HepG2 (cell line): ENCODE results near the gene UTP11. TPM values are rescaled to one million over a fixed set of nuclear protein-coding genes. Genes with fewer than 3 reads are reported as not detected.

Experiments used
- ARNT2 ChIP-seq: sonication (generic); formaldehyde crosslinking; IDR thresholded peaks from 2 replicates; pipeline ENCODE4 v1.8.0; 2022; ENCODE audit warnings: mild to moderate bottlenecking, low read depth, missing genetic modification reagents, moderate library complexity
- HNF1B ChIP-seq: sonication (generic); formaldehyde crosslinking; IDR thresholded peaks from 2 replicates; pipeline ENCODE4 v1.5.1; 2020; ENCODE audit warnings: mild to moderate bottlenecking, moderate library complexity, missing genetic modification reagents
- IKZF4 ChIP-seq: sonication (generic); formaldehyde crosslinking; IDR thresholded peaks from 2 replicates; pipeline ENCODE4 v1.5.1; 2020; ENCODE audit warnings: borderline replicate concordance, mild to moderate bottlenecking, low read depth, missing genetic modification reagents; ENCODE audit errors: not compliant biosample characterization
- JARID2 ChIP-seq: sonication (generic); formaldehyde crosslinking; IDR thresholded peaks from 2 replicates; pipeline ENCODE4 v1.8.1; 2023; ENCODE audit warnings: missing genetic modification reagents, inconsistent platforms; ENCODE audit not compliant: insufficient replicate concordance
- MXD1 ChIP-seq: sonication (generic); formaldehyde crosslinking; IDR thresholded peaks from 2 replicates; pipeline ENCODE4 v1.4.0; 2020; ENCODE audit warnings: mild to moderate bottlenecking, missing genetic modification reagents
- MXD4 ChIP-seq: IDR thresholded peaks from 2 replicates; pipeline ENCODE4 v1.6.1; 2016; ENCODE audit warnings: mild to moderate bottlenecking, missing biosample characterization, missing genetic modification reagents
- PHF5A ChIP-seq: IDR thresholded peaks from one replicate; pipeline ENCODE4 v1.6.1; 2018; ENCODE audit warnings: low read depth, missing genetic modification reagents; ENCODE audit not compliant: unreplicated experiment
- SAP130 ChIP-seq: IDR thresholded peaks from 2 replicates; pipeline ENCODE4 v1.6.1; 2016; ENCODE audit warnings: low read depth
- SMARCC2 ChIP-seq: fragments of 450-650 bp; IDR thresholded peaks from 2 replicates; pipeline ENCODE4 v1.6.1; 2017; ENCODE audit warnings: antibody characterized with exemption, mild to moderate bottlenecking
- SRY ChIP-seq: sonication (generic); formaldehyde crosslinking; IDR thresholded peaks from 2 replicates; pipeline ENCODE4 v1.8.0; 2022; ENCODE audit warnings: mild to moderate bottlenecking, missing genetic modification reagents
- ZNF382 ChIP-seq: sonication (generic); formaldehyde crosslinking; IDR thresholded peaks from 2 replicates; pipeline ENCODE4 v1.5.0; 2020; ENCODE audit warnings: missing genetic modification reagents, mild to moderate bottlenecking, borderline replicate concordance
- ZNF441 ChIP-seq: sonication (generic); formaldehyde crosslinking; IDR thresholded peaks from 2 replicates; pipeline ENCODE4 v1.7.0; 2021; ENCODE audit warnings: missing genetic modification reagents, borderline replicate concordance
- ZNF777 ChIP-seq: sonication (generic); formaldehyde crosslinking; IDR thresholded peaks from 2 replicates; pipeline ENCODE4 v1.4.0; 2020; ENCODE audit warnings: missing genetic modification reagents
- polyA plus RNA-seq, 8 experiments: library from polyadenylated mRNA; depleted of rRNA in 3 of 8; stranded (reverse) in 7 of 8; unstranded in 1 of 8; fragments of >200 nt; fragmentation: Illumina TruSeq in 4 of 8; extraction: Trizol in 4 of 8; gene quantifications; 2 replicates each; pipeline versions ENCODE4 v1.2.1 to v1.2.3, GENCODE V29; 2011 to 2016; ENCODE audit warnings: low read depth in 4 of 8, missing spikeins in 1 of 8, mixed read lengths in 1 of 8; ENCODE audit not compliant: insufficient read depth in 1 of 8
- total RNA-seq, 5 experiments: library from RNA; depleted of rRNA; stranded (reverse); fragments of >200 nt; fragmentation: Illumina TruSeq; extraction: Trizol; gene quantifications; 2 replicates each; pipeline ENCODE4 v1.2.3, GENCODE V29; 2016; ENCODE audit warnings: low read depth in 1 of 5
- TF ChIP-seq, protein P1 (sequence below): sonication (generic); formaldehyde crosslinking; IDR thresholded peaks from 2 replicates; pipeline ENCODE4 v1.4.0; 2020; ENCODE audit warnings: missing genetic modification reagents
- TF ChIP-seq, protein P2 (sequence below), 2 experiments: fragments of 450-650 bp in 1 of 2; sonication (generic) in 1 of 2; formaldehyde crosslinking in 1 of 2; IDR thresholded peaks; 2 replicates each; pipeline versions ENCODE4 v1.6.1 to v1.8.0; 2016 to 2022; ENCODE audit warnings: antibody characterized with exemption in 1 of 2, mild to moderate bottlenecking in 1 of 2, missing genetic modification reagents in 1 of 2

Gene UTP11
- total and polyA plus RNA-seq, 2 of the 13 experiments (the other 11 are each of a cell fraction or from before 2014, with no cell fraction given), result 13.5 to 44.8 TPM

GRCh38 chr1:38004284-38005108 lies 8.0 kb upstream of the UTP11 start (continued):
- TF ChIP-seq, protein P1, sequence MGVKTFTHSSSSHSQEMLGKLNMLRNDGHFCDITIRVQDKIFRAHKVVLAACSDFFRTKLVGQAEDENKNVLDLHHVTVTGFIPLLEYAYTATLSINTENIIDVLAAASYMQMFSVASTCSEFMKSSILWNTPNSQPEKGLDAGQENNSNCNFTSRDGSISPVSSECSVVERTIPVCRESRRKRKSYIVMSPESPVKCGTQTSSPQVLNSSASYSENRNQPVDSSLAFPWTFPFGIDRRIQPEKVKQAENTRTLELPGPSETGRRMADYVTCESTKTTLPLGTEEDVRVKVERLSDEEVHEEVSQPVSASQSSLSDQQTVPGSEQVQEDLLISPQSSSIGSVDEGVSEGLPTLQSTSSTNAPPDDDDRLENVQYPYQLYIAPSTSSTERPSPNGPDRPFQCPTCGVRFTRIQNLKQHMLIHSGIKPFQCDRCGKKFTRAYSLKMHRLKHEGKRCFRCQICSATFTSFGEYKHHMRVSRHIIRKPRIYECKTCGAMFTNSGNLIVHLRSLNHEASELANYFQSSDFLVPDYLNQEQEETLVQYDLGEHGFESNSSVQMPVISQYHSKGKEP (CRISPR knock-in tag), result no peak
- TF ChIP-seq ZNF382 (CRISPR knock-in tag), result no peak
- TF ChIP-seq SRY, result 0 out of 2 replicates have a peak, but pooled peaks have one; percentile 25
- no peak for TF ChIP-seq SMARCC2
- no peak for TF ChIP-seq PHF5A (CRISPR knock-in tag)
- peak; percentile 18; the same call in 1 of the 2 replicates for TF ChIP-seq SAP130
- TF ChIP-seq JARID2, result no peak
- TF ChIP-seq ZNF441 (CRISPR knock-in tag), result no peak
- TF ChIP-seq HNF1B, result 0 out of 2 replicates have a peak, but pooled peaks have one; percentile 21
- TF ChIP-seq ZNF777 (CRISPR knock-in tag), result peak; percentile 14; the same call in 1 of the 2 replicates
- no peak for TF ChIP-seq MXD4
- 0 out of 2 replicates have a peak, but pooled peaks have one; percentile 16 for TF ChIP-seq ARNT2
- TF ChIP-seq MXD1, result peak; percentile 32; the same call in 1 of the 2 replicates
- no peak for TF ChIP-seq IKZF4 (CRISPR knock-in tag)
- TF ChIP-seq, protein P2, sequence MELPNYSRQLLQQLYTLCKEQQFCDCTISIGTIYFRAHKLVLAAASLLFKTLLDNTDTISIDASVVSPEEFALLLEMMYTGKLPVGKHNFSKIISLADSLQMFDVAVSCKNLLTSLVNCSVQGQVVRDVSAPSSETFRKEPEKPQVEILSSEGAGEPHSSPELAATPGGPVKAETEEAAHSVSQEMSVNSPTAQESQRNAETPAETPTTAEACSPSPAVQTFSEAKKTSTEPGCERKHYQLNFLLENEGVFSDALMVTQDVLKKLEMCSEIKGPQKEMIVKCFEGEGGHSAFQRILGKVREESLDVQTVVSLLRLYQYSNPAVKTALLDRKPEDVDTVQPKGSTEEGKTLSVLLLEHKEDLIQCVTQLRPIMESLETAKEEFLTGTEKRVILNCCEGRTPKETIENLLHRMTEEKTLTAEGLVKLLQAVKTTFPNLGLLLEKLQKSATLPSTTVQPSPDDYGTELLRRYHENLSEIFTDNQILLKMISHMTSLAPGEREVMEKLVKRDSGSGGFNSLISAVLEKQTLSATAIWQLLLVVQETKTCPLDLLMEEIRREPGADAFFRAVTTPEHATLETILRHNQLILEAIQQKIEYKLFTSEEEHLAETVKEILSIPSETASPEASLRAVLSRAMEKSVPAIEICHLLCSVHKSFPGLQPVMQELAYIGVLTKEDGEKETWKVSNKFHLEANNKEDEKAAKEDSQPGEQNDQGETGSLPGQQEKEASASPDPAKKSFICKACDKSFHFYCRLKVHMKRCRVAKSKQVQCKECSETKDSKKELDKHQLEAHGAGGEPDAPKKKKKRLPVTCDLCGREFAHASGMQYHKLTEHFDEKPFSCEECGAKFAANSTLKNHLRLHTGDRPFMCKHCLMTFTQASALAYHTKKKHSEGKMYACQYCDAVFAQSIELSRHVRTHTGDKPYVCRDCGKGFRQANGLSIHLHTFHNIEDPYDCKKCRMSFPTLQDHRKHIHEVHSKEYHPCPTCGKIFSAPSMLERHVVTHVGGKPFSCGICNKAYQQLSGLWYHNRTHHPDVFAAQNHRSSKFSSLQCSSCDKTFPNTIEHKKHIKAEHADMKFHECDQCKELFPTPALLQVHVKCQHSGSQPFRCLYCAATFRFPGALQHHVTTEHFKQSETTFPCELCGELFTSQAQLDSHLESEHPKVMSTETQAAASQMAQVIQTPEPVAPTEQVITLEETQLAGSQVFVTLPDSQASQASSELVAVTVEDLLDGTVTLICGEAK (IDR thresholded peaks at IDR 0.05), result no peak
- TF ChIP-seq, protein P2 (CRISPR knock-in tag; IDR thresholded peaks at IDR 0.05), result peak; percentile 26; the same call in 1 of the 2 replicates
